MM.1S (cell line): ENCODE measurements around the gene ITGA4.

Source experiments
- DNase-seq: peaks from one replicate; pipeline ENCODE4 v3.0.0-alpha.2; 2015
- H2AFZ ChIP-seq: fragments of 300-600 bp; sonication (generic); 2 replicates; pipeline ENCODE4 v1.6.0; 2016; ENCODE audit warnings: antibody characterized with exemption, low read length
- H3F3A ChIP-seq: fragments of 300-600 bp; sonication (generic); 2 replicates; pipeline ENCODE4 v1.6.1; 2016; ENCODE audit warnings: mild to moderate bottlenecking, antibody characterized with exemption, low read length, moderate library complexity, mixed read lengths; ENCODE audit not compliant: insufficient read depth
- H3K27ac ChIP-seq: fragments of 300-600 bp; sonication (generic); 2 replicates; pipeline ENCODE4 v1.5.1; 2016; ENCODE audit warnings: mild to moderate bottlenecking, low read length
- H3K27me3 ChIP-seq: fragments of 300-600 bp; sonication (generic); replicated peaks from 2 replicates; pipeline ENCODE4 v1.6.0; 2016; ENCODE audit warnings: low read length; ENCODE audit not compliant: insufficient read depth
- H3K36me3 ChIP-seq: fragments of 300-600 bp; sonication (generic); replicated peaks from 2 replicates; pipeline ENCODE4 v1.6.1; 2016; ENCODE audit warnings: mild to moderate bottlenecking, low read length, mixed read lengths; ENCODE audit not compliant: insufficient read depth
- H3K4me1 ChIP-seq: fragments of 300-600 bp; sonication (generic); 2 replicates; pipeline ENCODE4 v1.6.1; 2016; ENCODE audit warnings: low read length, mixed read lengths
- H3K4me2 ChIP-seq: fragments of 300-600 bp; sonication (generic); 2 replicates; pipeline ENCODE4 v1.6.0; 2016; ENCODE audit warnings: low read depth, low read length
- H3K4me3 ChIP-seq: fragments of 300-600 bp; sonication (generic); 2 replicates; pipeline ENCODE4 v1.5.1; 2016; ENCODE audit warnings: low read length, mixed read lengths
- H3K79me2 ChIP-seq: fragments of 300-600 bp; sonication (generic); 2 replicates; pipeline ENCODE4 v1.6.1; 2016; ENCODE audit warnings: mixed run types, low read length, mixed read lengths
- H3K9ac ChIP-seq: fragments of 300-600 bp; sonication (generic); 2 replicates; pipeline ENCODE4 v1.6.1; 2016; ENCODE audit warnings: low read length, mixed read lengths
- H3K9me2 ChIP-seq: fragments of 300-600 bp; sonication (generic); replicated peaks from 2 replicates; pipeline ENCODE4 v1.6.1; 2016; ENCODE audit warnings: mild to moderate bottlenecking, low read length, mixed read lengths; ENCODE audit not compliant: insufficient read depth
- H3K9me3 ChIP-seq: fragments of 300-600 bp; sonication (generic); replicated peaks from 2 replicates; pipeline ENCODE4 v1.6.1; 2016; ENCODE audit warnings: mild to moderate bottlenecking, low read length, mixed read lengths; ENCODE audit not compliant: insufficient read depth
- H4K20me1 ChIP-seq: fragments of 300-600 bp; sonication (generic); 2 replicates; pipeline ENCODE4 v1.6.1; 2016; ENCODE audit warnings: mild to moderate bottlenecking, low read length, moderate library complexity, mixed read lengths; ENCODE audit not compliant: insufficient read depth
- EZH2 ChIP-seq: fragments of 300-600 bp; sonication (generic); optimal IDR thresholded peaks from 2 replicates; pipeline ENCODE3; 2017; ENCODE audit warnings: low read depth, mild to moderate bottlenecking, antibody characterized with exemption, low read length, mixed read lengths
- EZH2phosphoT487 ChIP-seq: fragments of 300-600 bp; sonication (generic); IDR thresholded peaks from 2 replicates; pipeline ENCODE4 v1.6.1; 2018; ENCODE audit warnings: antibody characterized with exemption, low read length
- TF ChIP-seq, protein P1 (sequence below): fragments of 300-600 bp; sonication (generic); IDR thresholded peaks from 2 replicates; pipeline ENCODE4 v1.5.1; 2016; ENCODE audit warnings: antibody characterized with exemption, low read length, mixed read lengths

Gene ITGA4

DNA sequence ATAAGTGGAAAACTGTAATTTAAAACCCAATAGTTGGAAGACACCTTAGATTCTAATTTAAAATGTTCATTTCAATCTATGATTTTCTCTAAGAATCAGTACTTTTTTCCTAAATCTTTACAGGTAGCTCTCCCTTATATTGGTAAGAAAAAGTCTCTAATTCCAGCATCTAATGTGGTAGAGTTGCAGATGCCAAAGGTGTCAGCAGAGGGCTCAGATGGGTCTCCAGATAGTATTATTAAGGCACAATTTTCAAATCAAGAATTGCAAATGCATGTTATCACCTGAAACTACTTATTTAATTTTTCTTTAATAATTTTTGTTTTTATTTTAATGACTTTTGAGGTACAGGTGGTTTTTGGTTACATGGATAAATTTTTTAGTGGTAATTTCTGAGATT lies 25.5 kb upstream of the ITGA4 start:
- Histone ChIP-seq H4K20me1 (no peaks in the 10 kb centered on the region), H2AFZ (no peak overlapping the region), H3K9me3 (no peaks in the 10 kb centered on the region), H3K4me1 (no peaks in the 10 kb centered on the region), H3K9me2 (no peaks in the 10 kb centered on the region), H3K27ac (no peak overlapping the region), H3K36me3 (no peaks in the 10 kb centered on the region), H3F3A (no peaks in the 10 kb centered on the region), H3K4me2 (no peak overlapping the region), H3K79me2 (no peaks in the 10 kb centered on the region), H3K27me3 (no peaks in the 10 kb centered on the region), H3K9ac (no peak overlapping the region), H3K4me3 (no peak overlapping the region)
- DNase-seq, result no peak
- TF ChIP-seq EZH2 (no peak), EZH2phosphoT487 (no peak)
- TF ChIP-seq, protein P1, sequence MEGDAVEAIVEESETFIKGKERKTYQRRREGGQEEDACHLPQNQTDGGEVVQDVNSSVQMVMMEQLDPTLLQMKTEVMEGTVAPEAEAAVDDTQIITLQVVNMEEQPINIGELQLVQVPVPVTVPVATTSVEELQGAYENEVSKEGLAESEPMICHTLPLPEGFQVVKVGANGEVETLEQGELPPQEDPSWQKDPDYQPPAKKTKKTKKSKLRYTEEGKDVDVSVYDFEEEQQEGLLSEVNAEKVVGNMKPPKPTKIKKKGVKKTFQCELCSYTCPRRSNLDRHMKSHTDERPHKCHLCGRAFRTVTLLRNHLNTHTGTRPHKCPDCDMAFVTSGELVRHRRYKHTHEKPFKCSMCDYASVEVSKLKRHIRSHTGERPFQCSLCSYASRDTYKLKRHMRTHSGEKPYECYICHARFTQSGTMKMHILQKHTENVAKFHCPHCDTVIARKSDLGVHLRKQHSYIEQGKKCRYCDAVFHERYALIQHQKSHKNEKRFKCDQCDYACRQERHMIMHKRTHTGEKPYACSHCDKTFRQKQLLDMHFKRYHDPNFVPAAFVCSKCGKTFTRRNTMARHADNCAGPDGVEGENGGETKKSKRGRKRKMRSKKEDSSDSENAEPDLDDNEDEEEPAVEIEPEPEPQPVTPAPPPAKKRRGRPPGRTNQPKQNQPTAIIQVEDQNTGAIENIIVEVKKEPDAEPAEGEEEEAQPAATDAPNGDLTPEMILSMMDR, result no peak; the same call in 1 of the 2 replicates

DNA sequence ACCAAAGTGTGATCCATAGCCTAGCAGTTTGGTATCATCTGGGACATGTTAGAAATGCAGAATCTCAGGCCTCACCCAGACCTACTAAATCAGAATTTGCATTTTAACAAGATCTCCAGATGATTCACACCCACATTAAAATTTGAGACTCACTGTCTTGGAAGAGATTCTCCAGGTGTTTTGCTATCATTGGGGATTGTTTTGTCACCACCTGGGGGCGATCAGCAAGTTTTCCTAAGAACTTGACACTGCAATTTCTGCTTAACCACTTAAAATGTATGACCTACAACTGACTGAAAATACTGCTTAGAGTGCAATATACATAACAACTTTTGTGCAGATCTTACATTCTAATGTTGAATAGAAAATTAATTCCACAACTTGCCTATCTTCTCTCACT lies 18.9 kb upstream of the ITGA4 start:
- DNase-seq, result peak; percentile 72
- Histone ChIP-seq H2AFZ (no peak overlapping the region), H3K4me3 (no peak overlapping the region), H3K36me3 (no peaks in the 10 kb centered on the region), H3K27ac (no peak overlapping the region), H3K79me2 (no peaks in the 10 kb centered on the region), H4K20me1 (no peaks in the 10 kb centered on the region), H3K27me3 (no peaks in the 10 kb centered on the region), H3K9me2 (no peaks in the 10 kb centered on the region), H3K9ac (no peak overlapping the region), H3K4me1 (peaks cover 4% of the 10 kb centered on the region), H3K4me2 (no peak overlapping the region), H3K9me3 (no peaks in the 10 kb centered on the region), H3F3A (no peaks in the 10 kb centered on the region)
- TF ChIP-seq EZH2 (no peak), EZH2phosphoT487 (no peak)
- TF ChIP-seq, protein P1, result peak; percentile 58

DNA sequence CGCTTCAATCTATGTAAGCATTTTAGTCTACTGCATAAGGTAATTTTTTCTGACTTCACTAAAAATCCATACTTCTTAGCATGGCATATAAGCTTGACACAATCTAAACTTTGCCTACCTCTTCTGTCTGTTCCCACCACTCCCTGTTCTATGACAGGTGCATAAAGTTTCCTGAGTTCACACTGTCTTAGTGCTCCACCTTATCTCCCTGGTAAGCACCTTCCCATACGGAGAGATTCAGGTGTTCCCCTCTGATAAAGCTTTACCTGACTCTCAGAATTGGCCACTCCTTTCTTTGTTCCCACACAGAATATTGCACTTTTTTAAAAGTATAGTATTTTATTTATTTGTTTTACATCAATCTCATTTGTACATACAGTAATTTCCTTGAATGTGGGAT lies 16.8 kb upstream of the ITGA4 start:
- no peak for DNase-seq
- Histone ChIP-seq H3K9me3 (no peaks in the 10 kb centered on the region), H3K4me2 (no peak overlapping the region), H3F3A (no peaks in the 10 kb centered on the region), H3K27ac (no peak overlapping the region), H3K4me1 (peaks cover 12% of the 10 kb centered on the region), H2AFZ (no peak overlapping the region), H3K9ac (no peak overlapping the region), H3K79me2 (no peaks in the 10 kb centered on the region), H3K36me3 (no peaks in the 10 kb centered on the region), H3K27me3 (no peaks in the 10 kb centered on the region), H3K9me2 (no peaks in the 10 kb centered on the region), H3K4me3 (no peak overlapping the region), H4K20me1 (no peaks in the 10 kb centered on the region)
- TF ChIP-seq, protein P1, result no peak
- no peak for TF ChIP-seq EZH2phosphoT487
- TF ChIP-seq EZH2, result no peak
